Measurements from ENCODE around the gene TPBGL.
"Not testable (repeated sequence)": the region's sequence is repeated elsewhere in the genome, so short reads cannot be mapped to it uniquely, and the experiment has no call there.

TPBGL gene

GRCh38 chr11:75269367-75269660 is 28.7 kb downstream of the TPBGL start:
- H3K27ac ChIP-seq = no peak overlapping the region
- no peak for DNase-seq (ENCODE audit: low read depth, low spot score)

DNA sequence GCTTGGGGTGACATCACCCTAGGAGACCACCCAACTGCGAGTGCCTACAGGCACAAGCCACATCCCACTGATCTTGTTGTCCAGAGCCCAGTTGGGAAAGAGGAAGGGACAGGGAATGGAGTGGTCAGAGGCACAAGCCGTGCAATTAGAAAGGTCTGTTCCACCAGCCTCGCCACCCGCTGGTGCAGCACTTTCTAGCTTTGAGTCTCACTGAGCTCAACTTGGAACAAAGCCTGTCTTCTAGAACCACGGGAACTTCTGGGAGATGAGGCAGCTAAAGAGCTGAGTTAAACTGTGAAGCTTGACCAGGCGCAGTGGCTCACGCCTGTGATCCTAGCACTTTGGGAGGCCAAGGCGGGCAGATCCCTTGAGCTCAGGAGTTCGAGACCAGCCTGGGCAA is 29.3 kb downstream of the TPBGL start:
- DNase-seq (ENCODE audit: low read depth, low spot score) = no peak
- H3K27ac ChIP-seq = no peak overlapping the region

GRCh38 chr11:75270896-75271418 is 30.4 kb downstream of the TPBGL start:
- no peak overlapping the region for H3K27ac ChIP-seq
- DNase-seq (ENCODE audit: low read depth, low spot score) = no peak

DNA sequence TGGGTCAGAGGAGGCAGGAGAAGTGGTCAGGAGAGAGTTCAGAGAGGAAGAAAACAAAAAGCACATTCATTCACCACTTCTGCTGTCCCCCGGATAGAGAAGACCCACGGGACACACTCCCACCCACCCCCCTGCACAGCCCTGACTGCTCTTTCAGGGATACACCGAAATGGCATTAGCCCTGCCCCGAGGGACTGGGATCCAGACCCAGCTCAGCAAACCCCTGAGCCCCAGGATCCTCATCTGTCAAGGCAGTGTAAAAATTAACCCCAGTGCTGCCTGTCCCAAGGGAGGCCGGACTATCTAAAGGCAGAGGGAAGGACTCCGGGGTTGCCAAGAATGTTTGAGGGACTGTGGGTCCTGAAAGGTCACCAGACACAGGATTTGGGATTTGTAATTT is 31.2 kb downstream of the TPBGL start:
- DNase-seq (ENCODE audit: low read depth, low spot score) = no peak

DNA sequence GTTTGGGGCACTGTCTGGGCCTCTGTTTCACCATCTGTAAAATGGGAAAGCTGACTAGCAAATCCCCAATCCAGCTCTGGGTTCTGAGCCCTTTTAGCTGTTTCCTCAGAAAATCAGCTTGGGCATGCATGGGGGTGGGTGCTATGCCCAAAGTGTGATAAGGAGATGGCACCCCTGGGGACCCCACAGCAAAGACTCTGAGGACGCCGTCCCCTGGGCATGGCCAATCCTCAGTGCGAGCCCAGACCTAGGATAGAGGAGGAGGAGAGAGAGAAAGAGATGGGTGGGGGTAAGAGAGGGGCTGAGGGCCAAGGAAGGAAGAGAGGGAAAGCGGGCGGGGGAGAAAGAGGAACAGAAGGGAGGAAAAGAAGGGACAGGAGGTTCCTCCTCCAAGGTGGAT is 31.8 kb downstream of the TPBGL start:
- no peak for DNase-seq (ENCODE audit: low read depth, low spot score)
- H3K27ac ChIP-seq = no peak overlapping the region

More for the DNA sequence above, 31.2 kb downstream of the TPBGL start:
- no peak overlapping the region for H3K27ac ChIP-seq

DNA sequence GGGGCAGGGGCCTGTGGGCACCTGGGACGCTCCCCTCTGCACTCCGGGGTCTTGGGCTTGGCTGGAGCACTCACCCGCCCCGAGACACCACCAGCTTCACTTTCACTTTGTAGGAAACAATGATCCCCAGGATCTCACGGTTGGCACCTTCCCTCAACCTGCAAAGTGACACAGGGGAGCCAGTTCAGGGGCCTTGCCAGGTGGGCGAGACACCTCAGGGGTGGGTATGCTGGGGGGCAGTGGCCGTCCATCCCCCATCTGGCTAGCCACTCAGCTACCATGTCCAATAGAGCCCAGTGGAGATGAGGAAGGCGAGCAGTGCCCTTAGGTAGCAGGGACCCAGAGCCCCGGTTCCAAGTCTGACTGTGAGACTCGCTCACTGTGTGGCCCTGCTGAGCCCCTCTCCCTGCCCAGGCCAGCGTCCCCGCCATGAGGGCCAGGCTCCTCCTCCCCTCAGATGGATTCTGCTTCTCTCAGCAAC is 32.3 kb downstream of the TPBGL start:
- no peak for DNase-seq (ENCODE audit: low read depth, low spot score)
- H3K27ac ChIP-seq = no peak overlapping the region

- no peak overlapping the region for H3K27ac ChIP-seq
- DNase-seq (ENCODE audit: low read depth, low spot score) = no peak
These were observed 33.1 kb downstream of the TPBGL start for GRCh38 chr11:75273411-75274391.

GRCh38 chr11:75274716-75275115 is 34.1 kb downstream of the TPBGL start:
- DNase-seq (ENCODE audit: low read depth, low spot score); H3K27ac ChIP-seq: not testable (repeated sequence)

DNA sequence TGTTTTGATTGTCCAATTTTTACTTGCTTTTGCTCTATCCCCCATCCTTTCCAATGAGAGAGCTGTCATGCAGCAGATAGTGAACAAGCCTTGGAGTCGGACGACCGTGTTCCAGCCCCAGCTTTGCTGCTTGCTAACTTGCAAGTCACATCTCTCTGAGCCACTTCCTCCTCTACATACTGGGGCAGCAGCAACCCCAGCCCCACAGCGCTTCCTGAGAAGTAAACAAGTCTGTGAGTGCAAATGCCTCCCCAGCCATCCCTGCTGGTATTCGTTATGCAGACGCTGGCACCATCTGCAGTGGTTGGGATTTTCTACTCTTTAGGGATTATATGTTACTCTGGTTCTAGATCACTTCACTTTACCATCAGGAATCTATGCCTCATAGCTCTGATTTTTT is 35.0 kb downstream of the TPBGL start:
- H3K27ac ChIP-seq = no peak overlapping the region
- DNase-seq (ENCODE audit: low read depth, low spot score) = no peak

GRCh38 chr11:75276186-75276585 is 35.6 kb downstream of the TPBGL start:
- no peak for DNase-seq (ENCODE audit: low read depth, low spot score)
- H3K27ac ChIP-seq = no peak overlapping the region

- no peak overlapping the region for H3K27ac ChIP-seq
- DNase-seq (ENCODE audit: low read depth, low spot score) = no peak
These were observed 36.1 kb downstream of the TPBGL start for GRCh38 chr11:75276686-75277085.

DNA sequence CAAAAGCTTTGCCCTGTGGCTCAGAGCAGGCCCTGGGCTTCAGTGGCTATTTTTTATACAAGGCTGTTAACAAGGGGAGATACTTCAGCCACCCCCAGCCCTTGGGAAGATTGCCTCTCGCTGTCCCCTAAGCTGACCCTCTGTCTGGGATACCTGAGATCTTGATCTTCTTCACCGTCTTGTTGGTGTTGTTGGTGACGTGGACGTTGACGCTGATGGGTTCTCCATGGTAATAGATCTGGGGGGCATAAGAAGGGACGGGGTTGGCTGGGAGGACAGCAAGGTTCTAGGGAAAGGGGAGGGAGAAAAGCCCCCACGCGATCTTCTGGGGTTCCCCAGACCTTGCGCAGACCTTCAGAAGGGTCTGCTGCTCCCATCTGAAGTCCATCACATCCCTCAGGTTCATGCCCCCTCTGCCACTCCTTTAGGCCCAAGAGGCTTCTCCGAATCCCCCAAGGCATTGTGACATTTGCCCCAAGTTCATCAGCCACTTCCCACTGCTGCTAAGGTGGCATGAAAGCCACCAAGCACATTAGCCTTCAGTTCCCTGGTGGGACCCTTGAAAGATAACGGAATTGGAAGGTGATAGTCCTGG is 36.7 kb downstream of the TPBGL start:
- H3K27ac ChIP-seq = no peak overlapping the region
- DNase-seq (ENCODE audit: low read depth, low spot score) = no peak

GRCh38 chr11:75277991-75278790 is 37.6 kb downstream of the TPBGL start:
- no peak for DNase-seq (ENCODE audit: low read depth, low spot score)
- H3K27ac ChIP-seq = no peak overlapping the region

DNA sequence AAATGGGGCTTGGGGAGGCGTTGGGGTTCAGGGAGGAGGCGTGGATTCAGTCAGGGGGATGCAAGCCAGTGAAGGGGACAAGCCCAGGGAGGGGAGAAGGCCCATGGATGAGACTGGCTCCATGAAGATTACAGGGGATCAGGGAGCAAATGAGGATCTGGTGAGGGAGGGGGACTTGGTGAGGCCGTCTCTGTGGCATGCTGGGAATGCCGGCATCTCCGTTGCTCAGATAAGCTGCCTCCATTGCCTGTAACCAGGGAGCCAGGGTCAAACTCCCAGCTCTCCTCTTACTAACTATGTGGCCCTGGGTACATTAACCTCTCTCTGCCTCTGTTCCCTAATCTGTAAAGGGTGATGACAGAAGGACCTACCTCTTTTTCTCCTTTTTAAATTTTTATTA is 38.7 kb downstream of the TPBGL start:
- DNase-seq (ENCODE audit: low read depth, low spot score) = no peak
- no peak overlapping the region for H3K27ac ChIP-seq

DNA sequence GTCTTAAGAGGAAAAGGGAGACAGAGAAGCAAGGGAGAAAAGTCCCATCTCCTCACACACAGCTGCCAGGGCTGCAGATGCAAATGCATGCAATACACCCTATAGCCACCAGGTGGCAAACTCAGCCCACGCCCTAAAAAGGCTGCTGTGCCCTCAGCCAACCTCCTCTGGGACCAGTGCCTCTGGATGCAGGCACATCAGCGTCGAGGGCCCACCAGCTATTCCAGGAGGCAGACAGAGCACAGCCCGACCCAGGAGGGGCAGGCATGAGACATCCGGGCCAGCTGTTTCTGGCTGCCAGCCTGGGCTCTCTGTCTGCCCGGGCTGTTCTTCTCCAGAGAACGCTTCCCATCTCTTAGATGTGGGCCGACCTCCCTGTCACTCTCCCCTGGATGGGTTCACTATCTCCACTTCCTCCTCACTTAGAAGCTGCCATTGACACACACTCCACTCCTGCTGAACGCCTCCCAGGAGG is 39.7 kb downstream of the TPBGL start:
- no peak overlapping the region for H3K27ac ChIP-seq
- no peak for DNase-seq (ENCODE audit: low read depth, low spot score)

GRCh38 chr11:75280770-75281468 is 40.3 kb downstream of the TPBGL start:
- H3K27ac ChIP-seq = no peak overlapping the region
- DNase-seq (ENCODE audit: low read depth, low spot score) = no peak

- no peak for DNase-seq (ENCODE audit: low read depth, low spot score)
- H3K27ac ChIP-seq = no peak overlapping the region
These were observed 41.0 kb downstream of the TPBGL start for GRCh38 chr11:75281469-75282095.

DNA sequence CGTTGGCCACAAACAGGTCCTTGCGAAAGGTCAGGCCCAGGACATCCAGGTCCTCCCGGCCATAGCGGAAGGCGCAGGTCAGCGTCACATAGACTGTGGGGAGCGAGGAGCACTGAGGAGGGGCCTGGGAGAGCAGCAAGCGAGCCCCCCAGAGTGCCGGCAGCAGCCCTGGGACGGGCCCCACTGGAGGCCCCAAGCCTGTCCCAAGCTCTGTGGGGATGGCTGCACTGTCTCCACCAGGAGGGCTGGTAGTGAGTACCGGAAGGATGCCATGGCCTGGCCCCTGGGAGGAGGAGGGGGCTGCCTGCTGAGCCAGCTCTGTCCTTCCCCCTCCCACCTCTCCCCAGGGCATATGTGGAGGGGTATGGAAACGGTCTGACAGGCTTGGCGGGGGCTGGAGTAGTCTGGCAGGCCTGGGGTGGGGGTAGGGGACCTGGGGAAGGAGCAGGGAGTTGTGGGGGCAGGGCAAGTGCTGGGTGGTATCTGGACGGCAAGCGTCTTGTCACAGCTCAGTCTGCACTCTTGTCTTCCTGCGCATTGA is 42.9 kb downstream of the TPBGL start:
- DNase-seq (ENCODE audit: low read depth, low spot score) = no peak
- no peak overlapping the region for H3K27ac ChIP-seq

DNA sequence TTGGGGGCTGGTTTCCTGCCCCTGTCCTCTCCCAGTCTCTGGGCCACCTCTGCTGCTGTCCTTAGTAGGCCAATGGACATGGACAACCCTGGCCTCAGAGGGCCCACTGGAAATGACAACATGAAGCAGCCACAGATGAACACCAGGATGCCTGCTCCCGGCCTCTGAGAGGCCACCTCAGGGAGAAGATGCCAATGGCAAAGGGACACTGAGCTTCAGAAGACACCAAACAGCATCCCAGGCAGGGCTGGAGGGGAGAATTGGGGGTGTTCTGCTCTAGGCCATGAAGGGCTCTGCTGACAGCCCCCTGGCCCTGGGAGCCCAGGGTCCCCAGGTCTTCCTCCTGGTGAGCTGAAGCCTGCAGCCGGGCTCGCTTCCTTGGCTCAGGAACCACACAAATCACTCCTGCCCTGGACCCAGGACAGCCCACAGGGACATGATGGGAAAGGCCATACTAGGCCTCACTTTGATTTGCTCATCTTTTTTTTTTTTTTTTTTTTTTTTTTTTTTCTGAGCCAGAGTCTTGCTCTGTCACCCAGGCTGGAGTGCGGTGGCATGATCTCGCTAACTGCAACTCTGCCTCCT is 45.3 kb downstream of the TPBGL start:
- no peak for DNase-seq (ENCODE audit: low read depth, low spot score)
- H3K27ac ChIP-seq = no peak overlapping the region

All from epithelial cell of prostate (primary cell).